ENCODE data around the gene PREP. TPM values are rescaled to one million over a fixed set of nuclear protein-coding genes. Genes with fewer than 3 reads are reported as not detected.
A peak's percentile ranks its signal among the peaks of the same experiment; 100 is the strongest.
"Not testable (repeated sequence)": the region's sequence is repeated elsewhere in the genome, so short reads cannot be mapped to it uniquely, and the experiment has no call there.

Gene PREP
- total RNA-seq, 1 experiment from 2014 or later = 42.4 TPM

- DNase-seq (ENCODE audit: low read depth) = no peak
Observed at GRCh38 chr6:105345506-105345905, 57.4 kb downstream of the PREP start.

DNA sequence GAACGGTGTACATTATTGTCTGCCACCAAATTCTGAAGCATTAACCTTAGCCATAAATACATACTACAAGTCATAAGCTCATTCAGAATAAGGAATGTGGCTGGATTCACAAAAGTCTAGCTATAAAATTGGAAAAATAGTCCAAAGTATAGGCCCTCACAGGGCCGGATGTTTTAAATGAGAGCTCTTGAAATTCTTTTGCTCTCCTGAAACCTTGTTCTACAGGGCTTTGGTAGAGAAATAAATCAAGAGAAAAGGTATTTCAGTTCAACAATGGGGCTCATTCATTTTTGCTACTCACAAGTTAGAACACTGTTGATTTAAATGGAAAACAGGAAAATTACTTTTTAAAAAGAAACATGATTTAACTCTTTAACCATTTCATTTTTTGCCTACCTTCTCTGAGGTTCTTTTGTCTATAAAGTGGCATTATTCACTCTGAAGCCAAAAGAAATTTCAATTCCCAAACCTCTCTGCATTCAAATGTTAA lies 58.0 kb downstream of the PREP start:
- DNase-seq (ENCODE audit: low read depth) = no peak

DNA sequence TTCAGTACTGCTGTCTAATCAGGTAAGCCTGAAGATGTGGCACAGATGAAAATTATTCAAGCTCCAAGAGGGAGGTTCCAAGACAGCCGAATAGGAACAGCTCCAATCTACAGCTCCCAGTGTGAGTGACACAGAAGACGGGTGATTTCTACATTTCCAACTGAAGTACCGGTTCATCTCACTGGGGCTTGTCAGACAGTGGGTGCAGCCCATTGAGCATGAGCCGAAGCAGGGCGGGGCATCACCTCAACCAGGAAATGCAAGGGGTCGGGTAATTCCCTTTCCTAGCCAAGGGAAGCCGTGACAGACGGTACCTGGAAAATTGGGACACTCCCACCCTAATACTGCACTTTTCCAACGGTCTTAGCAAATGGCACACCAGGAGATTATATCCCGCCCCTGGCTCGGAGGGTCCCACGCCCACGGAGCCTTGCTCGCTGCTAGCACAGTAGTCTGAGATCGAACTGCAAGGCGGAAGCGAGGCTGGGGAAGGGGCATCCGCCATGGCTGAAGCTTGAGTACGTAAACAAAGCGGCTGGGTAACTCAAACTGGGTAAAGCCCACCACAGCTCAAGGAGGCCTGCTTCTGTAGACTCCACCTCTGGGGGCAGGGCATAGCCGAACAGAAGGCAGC lies 64.4 kb downstream of the PREP start:
- DNase-seq (ENCODE audit: low read depth) = not testable (repeated sequence)

DNA sequence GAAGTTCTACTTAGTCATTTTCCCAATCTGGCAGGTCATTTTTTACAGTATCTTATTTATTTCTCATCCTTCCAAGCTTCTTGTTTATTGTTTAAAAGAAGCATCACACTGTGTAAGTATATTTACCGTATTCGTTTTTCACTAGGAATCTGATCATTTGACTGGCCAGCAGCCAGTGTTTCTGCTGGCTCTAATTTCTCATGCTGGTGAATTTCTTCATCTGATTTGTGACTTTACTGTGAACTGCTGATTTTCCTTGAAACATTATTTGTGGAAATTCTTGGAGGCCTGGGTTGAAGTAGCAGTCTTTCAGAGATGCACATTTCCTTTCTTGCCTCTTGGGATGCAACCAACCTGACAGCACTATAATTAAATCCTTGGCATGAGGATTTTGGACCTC lies 65.9 kb downstream of the PREP start:
- DNase-seq (ENCODE audit: low read depth) = no peak

DNA sequence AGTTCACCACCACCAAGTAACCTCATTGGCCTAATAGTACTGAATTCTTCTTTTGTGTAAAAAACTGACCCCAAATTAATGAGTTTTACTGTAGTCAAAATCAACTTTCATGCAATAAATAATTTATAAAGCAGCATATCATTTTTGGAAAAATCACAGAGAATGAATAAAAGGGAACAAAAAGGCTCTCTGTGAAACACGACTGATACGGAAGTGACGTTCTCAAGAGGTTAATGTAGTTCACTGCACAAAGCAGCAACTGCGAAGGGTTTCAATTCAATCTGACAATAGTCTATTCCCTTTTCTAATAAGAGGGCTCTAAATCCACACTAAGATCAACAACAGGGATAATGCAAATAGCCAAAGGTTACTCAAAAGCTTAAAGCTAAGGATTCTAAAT lies 70.3 kb downstream of the PREP start:
- DNase-seq (ENCODE audit: low read depth) = no peak

DNA sequence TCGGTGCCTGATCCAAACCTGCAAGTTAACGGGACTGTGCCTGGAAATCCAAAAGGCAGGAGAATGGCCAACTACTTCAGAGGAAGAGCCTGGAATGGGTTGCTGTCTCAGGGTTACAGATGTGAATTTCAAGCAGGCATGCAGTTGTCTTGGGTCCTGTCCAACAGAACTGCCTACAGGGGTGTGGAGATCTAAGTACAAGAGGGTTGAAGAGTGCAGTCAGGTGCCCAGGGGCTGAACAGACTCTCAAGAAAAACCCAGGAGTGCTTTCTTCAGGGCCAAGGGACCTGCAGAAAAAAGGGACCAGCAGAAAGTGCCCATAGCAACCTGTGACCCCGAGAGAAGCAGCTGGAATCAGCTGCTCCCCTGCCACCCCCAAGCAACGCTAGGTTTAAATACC lies 71.0 kb downstream of the PREP start:
- no peak for DNase-seq (ENCODE audit: low read depth)

GRCh38 chr6:105330913-105331312 lies 72.0 kb downstream of the PREP start:
- DNase-seq (ENCODE audit: low read depth) = no peak

- no peak for DNase-seq (ENCODE audit: low read depth)
Observed at GRCh38 chr6:105330364-105330763, 72.5 kb downstream of the PREP start.

GRCh38 chr6:105326833-105327770 lies 75.8 kb downstream of the PREP start:
- peak; percentile 85 for DNase-seq (ENCODE audit: low read depth)

DNA sequence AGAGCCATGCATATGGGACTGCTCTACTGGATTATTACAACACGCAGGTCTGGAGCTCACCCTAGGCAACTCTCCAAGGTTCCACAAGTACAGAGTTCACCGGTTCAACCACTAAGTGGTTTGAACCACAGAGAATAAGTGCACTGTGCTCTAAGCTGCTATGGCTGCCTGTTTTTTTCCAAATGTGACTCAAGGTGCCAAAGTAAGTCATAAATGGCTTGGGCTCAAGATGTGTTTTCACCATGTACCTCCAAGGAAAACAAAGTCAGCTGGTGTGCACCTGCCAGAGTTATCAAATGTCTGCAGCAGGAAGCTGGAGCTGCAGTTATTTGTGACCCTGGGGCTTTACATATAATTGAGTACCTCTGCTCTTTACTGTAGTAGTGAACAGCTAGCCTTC lies 76.7 kb downstream of the PREP start:
- peak; percentile 72 for DNase-seq (ENCODE audit: low read depth)

DNA sequence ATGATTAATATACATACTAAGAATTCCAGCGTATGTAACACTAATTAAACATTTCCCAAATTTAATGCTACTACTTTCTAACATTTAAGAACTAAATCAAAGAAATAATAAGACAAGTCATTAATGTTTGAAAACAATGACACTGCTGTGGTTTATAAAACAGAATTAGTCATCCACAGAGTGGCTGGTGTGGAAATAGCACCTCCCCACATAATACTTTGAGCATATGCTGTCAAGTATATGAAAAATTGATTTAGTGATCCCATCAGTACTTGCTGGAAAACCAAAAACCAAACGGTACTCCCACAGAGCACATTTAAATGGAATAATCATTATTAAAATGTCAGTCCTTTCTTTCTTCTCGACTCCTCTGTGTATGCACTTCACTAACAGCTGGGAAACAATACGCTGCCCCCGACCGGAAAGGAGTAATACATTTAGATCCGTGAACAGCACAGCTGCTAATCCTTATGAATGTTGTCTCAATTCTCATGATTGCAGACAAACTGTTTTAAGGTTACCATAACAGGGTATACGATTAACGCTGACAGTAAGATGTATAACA lies 78.4 kb downstream of the PREP start:
- DNase-seq (ENCODE audit: low read depth) = no peak

DNA sequence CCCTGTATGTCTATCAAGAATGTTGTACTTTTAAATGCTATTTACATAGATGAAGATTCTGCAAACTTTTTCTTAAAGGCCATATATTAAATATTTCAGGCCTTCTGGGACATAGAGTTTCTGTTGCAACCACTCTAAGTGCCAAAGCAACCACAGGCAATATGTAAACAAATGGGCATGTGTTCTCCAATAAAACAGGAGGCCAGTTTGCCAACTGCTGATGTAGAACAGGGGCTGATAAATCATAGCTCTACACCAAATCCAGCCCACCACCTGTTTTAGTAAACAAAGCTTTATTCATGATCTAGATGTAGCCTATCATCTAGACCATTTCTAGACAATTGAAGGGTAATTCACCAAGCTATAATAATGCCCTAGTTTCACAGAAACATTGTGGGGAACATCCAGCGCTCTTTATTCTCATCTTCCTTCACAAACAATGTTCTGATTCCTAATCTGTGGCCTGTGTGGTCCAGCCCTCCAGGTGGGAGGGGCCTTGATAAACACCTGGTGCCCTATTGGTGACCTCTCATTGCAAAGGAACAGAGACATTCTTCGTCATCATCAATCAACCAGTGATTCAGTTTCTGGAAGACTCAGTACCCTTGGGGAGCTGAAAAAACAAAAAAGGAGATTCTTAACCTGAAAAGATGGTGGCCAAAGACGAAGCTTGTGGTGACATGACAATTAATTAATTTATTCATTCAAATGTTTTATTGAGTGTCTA lies 80.2 kb downstream of the PREP start:
- no peak for DNase-seq (ENCODE audit: low read depth)

DNA sequence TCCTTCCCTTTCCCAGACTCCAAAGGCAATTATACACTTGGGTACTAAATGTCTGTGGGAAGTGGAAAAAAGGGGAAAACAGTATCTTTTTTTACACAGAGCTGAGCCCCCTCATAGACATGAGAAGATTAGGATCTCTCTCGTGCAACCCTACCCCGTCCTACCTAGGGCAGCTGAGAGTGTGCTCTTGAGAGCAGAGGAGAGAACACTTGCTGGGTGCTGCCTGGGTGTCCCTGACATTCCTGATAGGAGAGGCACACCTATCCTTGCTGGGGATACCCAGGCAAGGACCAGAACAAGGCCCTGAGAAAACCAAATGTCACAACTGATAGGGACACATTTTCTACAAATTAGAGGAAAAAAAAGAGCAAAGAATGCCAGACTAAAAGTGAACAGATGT lies 81.2 kb downstream of the PREP start:
- no peak for DNase-seq (ENCODE audit: low read depth)

GRCh38 chr6:105321207-105321606 lies 81.7 kb downstream of the PREP start:
- no peak for DNase-seq (ENCODE audit: low read depth)

DNA sequence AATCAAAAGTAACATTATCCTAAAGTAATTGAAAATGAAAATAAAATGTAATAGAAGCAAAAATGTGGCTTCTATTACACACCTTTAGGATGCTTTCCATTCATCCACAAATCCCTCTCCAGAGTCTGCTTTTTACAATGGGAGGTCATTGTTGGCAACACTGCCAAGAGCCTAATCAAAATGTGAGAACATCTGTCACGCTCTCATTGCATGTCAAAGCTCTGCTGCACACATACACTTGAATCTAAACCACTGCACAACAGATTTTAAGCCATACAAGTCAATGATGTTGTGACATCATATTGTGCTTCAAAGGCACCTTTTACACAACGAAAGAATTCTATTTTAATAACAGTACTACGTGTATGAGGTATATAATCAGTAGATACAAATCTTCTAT lies 82.1 kb downstream of the PREP start:
- DNase-seq (ENCODE audit: low read depth) = no peak

DNA sequence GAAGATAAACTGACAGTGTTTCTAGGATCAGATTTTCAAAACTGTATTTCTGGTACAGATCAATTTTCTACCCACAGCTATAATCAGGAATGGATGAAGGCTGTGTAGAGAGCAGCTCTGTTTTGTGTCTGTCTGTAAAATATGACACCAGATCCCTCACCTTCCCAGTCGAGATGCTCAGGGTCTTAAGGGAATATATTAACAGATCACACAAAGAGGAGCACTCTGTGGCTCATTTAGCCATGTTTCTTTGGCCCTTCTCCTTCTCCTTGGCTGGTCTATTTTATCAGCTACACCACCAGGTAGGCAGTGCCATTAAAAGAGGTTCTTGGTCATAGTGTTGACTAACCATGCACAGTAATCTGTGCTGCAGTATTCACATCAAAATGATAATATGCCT lies 82.6 kb downstream of the PREP start:
- no peak for DNase-seq (ENCODE audit: low read depth)

DNA sequence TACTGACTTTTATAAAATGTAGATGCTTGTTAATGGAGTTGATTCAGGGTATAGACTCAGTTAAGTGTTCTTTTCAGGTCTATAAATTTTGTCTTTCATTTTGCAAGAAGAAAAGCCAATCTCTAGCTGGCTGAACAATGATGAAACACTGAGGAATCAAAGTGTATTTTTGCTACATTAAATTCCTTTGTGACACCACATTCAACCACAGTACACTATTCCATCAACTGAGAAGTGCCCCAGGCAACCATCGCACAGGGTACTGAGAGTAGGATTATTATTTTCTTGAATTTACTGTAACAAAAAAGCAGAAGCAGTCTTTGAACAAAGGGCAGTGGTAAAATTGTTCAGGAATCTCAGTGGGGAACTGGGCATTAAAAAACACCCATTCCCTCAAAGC lies 83.6 kb downstream of the PREP start:
- DNase-seq (ENCODE audit: low read depth) = peak; percentile 4

DNA sequence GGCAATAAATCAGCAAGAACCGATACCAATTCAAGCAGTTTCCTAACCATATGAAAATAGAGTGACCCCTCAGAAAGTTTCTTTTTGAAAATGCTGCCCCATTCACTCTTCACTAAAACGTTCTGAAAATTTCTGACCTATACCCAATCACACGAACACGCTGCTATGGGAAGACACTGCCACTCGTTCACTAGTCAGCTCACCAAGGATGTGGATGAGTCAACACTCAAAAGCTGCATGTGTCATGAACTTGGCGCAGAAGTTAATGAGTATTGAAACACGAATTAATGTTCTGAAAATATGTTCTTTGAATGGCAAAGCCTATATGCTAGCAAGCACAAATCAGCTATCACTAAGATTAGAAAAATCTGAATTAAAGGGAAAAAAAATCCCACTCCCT lies 84.2 kb downstream of the PREP start:
- peak; percentile 62 for DNase-seq (ENCODE audit: low read depth)

- DNase-seq (ENCODE audit: low read depth) = no peak
Observed at GRCh38 chr6:105317607-105318533, 85.0 kb downstream of the PREP start.

GRCh38 chr6:105313211-105313610 lies 89.7 kb downstream of the PREP start:
- no peak for DNase-seq (ENCODE audit: low read depth)

DNA sequence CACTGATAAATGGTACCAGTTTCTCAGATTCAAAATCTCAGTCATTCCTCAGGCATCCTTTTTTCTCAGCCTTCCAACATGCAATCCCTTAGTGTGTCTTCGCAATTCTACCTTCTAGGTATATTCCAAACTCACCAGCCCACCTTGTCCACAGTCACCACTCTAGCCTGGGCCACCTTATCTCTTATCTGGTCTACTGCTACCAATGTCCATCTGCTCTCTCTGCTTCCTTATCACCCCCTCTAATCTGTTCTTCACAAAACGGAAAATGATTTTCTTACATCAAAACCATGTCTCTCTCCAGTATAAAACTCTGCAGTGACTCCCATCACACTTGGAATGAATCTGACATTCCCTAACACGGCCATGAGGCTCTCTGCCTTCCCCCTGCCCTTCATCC lies 91.9 kb downstream of the PREP start:
- no peak for DNase-seq (ENCODE audit: low read depth)

Data from HT1080 (cell line).